Suppressor macrophage treated with lipopolysaccharide for 4 hours (primary cell): ENCODE data around the gene C19orf38.
"Not testable (repeated sequence)": the region's sequence is repeated elsewhere in the genome, so short reads cannot be mapped to it uniquely, and the experiment has no call there.

ENCODE experiments used
- DNase-seq: peaks from one replicate; pipeline ENCODE4 v3.0.0-alpha.2; 2020

C19orf38 gene

DNA sequence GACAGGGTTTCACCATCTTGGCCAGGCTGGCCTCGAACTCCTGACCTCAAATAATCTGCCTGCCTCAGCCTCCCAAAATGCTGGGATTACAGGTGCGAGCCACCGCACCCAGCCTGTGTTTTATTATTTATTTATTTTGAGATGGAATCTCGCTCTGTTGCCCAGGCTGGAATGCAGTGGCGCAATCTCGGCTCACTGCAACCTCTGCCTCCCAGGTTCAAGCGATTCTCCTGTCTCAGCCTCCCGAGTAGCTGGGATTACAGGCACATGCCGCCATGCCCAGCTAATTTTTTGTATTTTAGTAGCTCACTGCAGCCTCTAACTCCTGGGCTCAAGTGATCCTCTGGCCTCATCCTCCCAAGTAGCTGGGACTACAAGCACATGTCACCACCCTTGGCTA lies 29.4 kb downstream of the C19orf38 start:
- DNase-seq: not testable (repeated sequence)

DNA sequence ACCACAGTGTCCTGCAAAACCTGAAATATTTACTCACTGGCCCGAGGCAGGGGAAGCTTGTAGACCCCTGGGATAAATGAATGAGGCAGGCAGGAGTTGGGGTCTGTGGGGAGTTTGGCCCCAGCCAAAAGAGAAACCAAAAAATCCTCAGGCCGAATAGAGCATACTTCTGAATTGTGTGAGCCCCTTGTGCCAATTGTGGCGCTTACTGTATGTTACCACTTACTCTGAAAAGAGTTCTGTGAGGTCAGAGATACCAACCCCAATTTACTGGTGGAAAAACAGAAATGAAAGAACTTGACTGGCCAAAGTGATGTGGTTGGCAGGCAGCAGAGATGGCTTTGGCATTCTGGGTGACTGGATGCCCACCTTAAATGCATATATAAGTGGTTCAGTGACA lies 30.0 kb downstream of the C19orf38 start:
- DNase-seq: peak; percentile 13

DNA sequence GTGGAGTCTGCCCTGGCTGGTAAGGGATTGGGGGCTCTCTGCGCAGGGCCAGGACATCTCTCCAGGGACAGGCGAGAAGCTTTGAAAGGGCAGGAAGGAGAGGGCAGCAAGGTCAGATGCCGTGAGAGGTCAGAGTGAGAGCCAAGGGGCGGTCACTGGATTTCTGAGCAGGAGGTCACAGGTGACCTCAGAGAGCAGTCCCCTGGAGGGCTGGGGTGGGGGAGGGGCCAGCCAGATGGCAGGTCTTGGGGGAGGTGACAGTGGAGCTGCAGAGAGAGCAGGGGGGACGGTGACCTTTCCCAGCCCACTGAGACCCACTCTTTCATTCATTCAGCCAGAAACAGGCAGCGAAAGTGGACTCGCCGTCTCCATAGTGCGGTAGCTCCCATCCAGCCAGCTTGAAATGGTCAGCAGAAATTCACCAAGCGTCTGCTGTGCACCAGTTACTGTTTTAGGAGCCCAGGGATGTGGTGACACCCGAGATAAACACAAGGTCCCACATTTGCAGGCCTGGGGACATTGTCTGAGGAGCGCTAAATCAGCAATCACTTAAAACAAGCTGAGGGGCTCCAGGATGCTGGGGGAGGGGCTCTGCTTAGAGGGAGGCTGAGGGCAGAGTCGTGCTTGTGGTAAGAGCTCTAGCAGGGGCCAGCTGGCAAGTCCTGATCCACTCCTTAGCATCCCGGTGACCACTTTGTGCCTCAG lies 33.3 kb downstream of the C19orf38 start:
- DNase-seq: no peak

DNA sequence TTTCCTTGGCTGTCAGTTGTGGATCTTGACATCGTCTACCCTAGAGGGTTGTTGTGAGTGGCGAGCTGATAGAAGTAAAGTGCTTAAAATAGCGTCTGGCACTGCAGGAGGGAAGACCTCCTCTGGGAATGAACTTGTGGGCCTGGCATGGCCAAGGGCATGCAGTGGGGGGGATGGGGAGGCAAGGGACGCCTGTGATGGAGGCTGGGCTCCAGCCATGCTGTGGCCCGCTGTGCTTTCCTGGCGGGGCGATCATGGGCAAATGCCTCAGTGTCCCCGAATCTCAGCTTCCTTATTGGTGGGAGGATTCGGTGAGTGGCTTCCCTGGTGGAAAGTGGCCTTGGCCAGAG lies 33.9 kb downstream of the C19orf38 start:
- DNase-seq: no peak

DNA sequence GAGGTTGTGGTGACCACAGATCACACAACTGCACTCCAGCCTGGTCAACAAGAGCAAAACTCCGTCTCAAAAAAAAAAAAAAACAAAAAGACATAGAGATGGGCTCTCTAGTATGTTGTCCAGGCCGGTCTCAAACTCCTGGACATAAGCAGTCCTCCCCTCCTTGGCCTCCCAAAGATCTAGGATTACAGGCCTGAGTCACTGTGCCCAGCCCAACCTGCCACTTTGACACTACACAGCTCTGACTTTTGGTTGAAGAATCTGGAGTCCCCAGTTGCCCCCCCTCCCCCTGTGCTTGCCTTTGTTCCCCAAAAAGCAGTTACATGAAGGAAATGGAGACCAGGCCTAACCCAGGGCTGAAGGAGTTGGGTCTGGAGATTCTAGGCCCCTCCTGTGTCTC lies 36.1 kb downstream of the C19orf38 start:
- DNase-seq: no peak

DNA sequence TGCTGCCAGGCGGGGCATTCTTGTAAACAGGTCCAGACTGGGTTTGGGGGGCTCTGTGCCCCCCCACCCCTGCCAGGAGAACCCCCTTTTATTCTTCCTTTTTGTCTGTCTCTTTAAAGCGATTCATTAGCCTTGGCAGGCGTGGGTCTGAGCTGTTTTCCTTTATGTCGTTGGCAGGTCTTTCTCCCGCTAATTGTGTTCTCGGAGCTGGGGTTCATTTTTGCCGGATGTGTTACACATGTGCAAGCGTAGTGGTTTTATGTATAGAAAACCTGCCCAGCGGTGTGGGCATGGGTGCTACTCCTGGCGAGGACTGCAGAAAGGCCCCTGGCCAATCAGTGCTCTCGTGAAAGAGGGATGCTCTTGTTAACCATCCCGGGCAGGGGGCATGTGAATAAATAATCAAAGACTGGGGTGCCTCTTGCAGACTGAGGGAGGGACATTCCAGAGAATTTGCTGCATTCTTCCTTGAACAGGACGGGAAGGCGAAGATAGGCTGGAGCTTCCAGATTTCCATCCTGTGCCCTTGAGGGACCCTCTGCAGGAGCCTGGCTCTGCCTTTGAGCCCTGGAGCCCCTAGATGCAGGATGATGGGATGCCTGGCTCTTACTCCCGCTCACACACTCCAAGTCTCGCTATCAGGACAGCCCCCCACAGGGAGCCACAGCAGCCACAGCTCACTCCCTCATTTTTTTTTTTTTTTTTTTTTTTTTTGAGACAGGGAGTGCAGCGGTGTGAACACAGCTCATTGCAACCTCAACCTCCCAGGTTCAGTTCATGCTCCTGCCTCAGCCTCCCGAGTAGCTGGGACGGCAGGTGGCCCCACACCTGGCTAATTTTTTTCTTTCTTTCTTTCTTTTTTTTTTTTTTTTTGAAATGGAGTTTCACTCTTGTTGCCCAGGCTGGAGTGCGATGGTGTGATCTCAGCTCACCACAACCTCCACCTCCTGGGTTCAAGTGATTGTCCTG lies 37.3 kb downstream of the C19orf38 start:
- DNase-seq: no peak

DNA sequence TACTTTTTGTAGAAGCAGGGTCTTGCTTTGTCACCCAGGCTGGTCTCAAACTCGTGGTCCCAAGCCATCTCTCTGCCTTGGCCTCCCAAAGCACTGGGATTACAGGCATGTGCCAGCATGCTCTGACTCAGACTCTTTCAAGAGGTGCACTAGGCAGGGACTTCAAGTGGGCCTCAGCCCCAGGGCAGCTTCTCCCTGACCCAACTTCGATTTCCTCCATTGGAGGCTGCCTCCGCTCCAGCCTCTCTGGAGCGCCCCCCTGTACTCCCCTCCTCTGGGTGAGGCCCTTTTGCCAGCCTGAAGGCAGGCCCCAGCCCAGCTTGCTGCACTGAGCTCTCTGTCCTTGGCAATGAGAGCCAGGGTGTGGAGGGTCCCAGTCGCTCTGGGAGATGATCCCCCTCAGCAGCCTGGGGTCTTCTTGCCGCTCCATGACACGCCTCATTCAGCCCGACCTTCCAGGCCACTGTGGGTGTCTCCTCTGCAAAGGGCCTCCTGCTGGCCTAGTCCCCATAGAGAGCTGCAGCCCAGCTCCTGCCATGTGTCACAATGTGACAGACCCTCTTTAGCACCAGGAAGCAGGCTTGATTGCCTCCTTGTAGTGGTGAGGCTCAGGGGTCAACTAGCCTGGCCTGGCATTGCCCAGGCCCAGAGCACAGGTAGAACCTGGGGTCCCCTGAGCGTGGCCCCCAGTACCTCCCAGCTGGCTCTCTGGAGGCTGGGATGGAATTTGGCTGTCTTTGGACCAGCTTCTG lies 39.6 kb downstream of the C19orf38 start:
- DNase-seq: no peak

DNA sequence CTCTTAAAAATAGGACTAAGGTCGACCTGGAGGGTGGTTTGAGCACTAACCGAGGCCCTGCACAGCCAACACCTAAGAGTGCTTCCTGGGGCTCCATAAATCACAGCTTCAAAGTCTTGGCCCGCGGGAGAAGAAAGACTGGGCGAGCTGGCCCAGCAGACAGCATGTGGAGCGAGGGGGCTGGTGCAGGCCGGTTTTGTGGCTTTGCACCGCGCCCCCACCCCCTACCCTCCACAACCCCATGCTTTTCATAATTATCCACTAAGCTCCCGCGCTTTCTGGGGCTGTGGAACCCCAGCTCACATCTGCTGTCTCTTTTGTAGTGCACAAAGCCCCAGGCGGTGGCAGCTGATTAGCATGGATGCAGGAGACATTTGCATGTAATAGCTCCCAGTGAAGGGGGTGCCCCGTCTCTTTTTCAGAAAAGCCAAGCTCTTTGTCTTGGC lies 40.2 kb downstream of the C19orf38 start:
- DNase-seq: no peak

DNA sequence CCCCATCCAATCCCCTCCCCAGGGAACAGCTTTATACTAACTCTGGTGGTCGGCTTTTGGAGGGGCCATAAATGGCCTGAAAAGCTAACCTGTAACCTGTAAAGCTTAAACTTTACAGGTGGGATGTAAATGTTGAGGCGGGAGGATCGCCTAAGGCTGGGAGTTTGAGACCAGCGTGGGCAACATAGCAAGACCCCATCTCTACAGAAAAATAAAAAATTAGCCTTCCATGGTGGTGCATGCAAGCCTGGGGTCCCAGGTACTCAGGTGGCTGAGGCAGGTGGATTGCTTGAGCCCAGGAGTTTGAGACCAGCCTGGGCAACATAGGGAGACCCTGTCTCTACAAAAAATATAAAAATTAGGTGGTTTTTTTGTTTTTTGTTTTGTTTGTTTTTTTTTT lies 41.7 kb downstream of the C19orf38 start:
- no peak for DNase-seq

DNA sequence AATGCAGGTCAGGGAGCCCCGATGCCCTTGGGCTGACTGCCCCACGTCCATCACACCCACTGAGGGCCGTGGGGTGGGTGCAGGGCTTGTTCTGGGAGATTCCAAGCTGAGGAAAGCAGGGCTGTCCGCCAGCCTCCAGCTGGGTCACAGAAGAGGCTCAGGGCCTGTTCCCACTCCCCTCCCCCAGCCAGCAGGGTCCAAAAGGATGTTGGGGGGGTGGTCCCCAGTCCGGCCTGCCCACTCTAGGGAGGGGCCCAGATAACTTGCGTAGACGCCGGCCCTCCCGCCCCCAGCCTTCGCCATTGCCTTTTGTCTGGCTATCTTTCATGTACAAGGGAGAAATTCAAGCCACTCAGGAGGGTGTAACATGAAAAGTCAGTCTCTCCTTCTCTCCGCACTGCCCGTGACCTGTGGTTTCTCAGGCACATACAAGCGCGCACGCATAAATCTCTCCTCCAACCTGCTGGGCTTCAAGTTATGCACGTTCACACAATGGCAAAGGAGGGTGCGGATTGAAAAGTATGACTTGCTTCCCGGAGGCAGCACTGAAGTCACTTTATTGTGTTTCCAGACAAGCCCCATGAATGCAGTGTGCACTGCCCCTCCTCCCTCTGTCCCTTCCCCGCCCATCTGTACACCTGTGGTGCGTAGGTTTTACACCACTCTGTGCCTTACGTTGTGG lies 43.3 kb downstream of the C19orf38 start:
- DNase-seq: no peak

DNA sequence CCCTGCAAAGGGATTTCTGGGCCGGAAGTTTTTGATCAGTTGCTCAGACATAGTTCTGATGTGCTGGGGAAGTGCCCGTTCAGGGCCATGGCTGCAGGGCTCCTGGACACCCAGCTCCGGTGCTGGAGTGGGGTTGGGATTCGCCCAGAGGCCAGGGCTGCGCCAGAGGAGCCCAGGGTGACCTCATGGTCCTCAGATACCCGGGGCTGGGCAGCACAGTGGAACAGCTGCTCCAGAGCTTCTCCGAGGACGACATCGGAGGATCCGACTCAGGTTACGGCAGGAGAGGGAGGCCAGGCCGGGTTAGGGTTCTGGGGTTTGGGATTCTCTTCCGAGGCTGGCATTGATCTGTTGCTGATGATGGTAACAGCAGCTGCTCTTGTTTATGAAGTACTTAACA lies 44.0 kb downstream of the C19orf38 start:
- no peak for DNase-seq

DNA sequence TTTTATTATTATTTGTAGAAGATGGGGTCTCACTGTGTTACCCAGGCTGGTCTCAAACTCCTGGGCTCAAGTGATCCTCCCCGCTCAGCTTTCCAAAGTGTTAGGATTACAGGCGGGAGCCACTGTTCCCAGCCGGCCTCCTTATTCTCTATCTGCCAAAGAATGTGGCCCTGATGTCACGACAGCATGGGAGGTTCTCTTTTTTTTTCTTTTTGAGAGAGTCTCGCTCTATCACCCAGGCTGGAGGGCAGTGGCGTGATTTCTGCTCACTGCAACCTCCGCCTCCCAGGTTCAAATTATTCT lies 46.6 kb downstream of the C19orf38 start:
- DNase-seq: no peak

DNA sequence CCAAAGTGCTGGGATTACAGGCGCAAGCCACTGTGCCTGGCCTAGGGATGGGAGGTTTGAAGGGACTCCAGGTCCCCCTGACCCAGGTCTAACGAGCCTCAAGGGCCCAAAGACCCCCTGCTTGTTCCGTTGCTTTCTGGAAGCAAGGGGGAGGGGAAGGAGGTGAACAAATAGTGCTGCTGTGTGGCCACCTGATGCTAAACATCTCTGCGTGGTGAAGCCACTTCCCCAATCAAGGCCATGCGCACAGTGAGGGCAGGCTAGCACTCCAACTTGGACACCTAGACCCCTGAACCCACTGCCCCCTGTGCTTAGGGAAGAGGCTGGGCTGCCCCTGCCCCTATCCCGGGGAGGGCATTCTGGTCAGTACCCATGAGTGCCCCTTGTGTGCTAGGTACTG lies 47.1 kb downstream of the C19orf38 start:
- no peak for DNase-seq

DNA sequence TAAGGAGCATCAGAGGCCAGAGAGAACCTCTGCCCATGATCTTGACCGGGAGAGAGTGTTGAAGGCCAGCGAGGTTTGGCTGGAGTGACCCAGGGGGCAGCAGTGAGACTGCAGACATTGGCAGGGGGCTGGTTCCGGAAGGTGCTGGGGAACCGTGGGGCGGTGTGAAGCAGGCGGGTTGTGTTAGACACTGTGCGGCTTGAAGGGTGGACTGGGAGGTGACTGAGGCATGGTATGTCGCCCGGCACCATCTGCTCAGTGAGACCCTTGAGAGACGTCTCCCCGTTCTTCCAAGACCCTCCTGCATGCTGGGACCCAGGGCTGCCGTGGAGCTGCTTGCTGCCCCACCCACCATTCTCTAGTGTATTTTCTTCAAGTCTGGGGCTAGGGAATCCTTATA lies 47.7 kb downstream of the C19orf38 start:
- DNase-seq: no peak

DNA sequence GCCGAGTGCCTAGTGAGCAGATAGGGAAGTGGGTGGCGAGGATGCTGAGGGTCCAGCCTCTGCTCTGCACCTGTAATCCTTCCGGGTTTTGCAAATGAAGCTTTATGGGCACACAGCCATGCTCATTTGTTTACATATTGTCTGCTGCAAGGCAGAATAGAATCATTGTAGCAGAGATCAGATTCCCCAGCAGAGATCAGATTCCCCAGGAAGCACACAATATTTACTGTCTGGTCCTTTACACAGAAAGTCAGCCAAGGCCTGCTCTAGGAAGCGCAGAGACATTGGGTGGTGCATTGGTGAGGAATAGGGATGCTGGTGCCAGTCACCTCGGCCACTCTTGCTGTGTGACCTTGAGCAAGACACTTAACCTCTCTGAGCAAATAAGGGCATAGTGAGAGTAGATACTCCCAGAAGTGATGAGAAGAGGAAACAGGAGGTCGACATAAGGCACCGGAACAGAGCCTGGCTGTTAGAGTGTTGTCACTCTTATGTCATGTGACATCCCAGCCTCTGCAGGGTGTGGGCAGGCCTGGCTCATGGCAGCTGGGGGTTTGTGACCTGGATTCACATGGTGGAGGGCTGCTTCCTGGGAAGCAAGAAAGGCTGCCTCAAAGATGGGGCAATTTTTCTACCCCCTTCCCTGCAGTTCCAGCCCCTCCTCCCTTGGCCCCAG lies 48.8 kb downstream of the C19orf38 start:
- DNase-seq: peak; percentile 69

DNA sequence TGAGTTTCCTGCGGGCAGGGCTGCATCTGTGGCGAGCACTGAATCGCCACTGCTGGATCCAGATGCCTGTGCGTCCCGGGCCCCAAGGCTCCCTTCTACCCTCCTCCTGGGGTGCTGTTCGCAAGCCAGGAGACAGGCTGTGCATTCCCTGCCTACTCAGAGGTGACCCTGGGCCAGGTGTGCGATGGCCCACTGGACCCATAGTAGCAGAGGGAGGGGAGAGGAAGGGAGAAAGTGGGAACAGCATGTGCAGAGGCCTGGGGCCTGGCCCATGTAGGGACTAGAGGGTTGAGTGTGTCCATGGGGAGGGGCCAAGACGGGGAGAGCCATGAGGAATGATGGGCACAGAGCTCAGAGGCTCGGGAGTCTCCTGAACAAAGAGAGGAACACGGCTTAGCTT lies 50.4 kb downstream of the C19orf38 start:
- DNase-seq: no peak

DNA sequence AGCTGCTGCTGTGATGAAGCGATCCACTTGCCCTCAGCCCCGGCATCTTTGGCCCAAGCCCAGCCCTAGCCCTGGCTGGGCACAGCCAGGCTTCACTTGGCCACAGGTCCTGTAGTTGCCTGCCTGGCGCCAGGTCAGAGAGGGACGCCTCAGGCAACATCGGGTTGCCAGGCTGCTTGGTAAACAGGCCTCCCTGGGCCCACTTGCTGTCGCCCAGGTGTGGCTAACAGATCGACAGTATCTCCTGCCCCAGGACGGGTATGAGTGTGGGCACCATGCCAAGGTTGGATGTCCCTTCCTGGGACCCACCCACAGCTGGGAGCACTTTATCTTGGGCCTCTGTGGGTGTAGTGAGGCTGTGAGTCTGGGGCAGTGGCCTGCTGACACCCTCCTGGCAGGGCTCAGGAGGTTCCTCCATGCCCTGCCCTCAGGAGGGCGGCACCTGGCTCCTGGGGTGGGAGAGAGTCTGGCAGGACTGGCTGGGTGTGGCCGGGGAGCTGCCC lies 51.0 kb downstream of the C19orf38 start:
- no peak for DNase-seq

DNA sequence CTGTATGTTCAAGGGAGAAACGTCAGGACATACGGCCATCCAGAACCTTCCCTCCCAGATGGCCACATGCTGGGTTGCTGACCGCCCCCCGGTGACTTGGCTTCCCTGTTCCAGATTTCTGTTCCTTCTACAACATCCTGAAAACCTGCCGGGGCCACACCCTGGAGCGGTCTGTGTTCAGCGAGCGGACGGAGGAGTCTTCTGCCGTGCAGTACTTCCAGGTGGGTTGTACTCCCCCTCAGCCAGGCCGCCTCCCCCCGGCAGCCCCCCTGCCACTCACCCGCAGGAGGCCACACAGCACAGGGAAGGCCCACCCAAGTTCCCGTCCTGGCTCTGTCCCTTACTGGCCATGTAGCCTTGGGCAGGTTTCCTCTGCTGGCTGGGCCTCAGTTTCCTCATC lies 59.7 kb downstream of the C19orf38 start:
- DNase-seq: no peak

DNA sequence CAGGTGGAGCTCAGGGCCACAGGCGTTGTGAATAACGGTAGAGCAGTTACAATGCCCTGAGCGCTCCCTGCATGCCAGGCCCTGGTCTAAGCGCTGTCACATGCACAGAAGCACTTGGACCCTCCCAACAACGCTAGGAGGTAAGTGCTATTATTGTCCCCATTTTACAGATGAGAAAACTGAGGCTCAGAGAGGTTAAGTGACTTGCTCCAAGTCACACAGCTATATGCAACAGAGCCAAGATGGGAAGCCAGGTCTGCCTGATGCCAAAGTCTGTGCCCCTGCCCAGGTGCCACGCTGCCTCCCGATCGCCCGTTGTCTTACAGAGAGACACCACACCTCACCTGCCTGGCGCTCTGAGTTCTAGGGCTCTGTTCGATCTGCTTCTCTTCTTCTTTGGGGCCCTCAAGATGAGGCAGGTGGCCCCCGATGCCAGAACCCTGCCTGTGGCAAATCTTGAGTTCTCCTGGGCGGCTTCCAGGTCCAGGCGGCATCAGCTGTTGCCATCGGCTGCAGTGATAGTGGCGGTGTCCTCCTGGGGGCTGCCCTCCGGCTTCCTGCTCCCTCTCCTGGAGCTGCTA lies 60.3 kb downstream of the C19orf38 start:
- no peak for DNase-seq

DNA sequence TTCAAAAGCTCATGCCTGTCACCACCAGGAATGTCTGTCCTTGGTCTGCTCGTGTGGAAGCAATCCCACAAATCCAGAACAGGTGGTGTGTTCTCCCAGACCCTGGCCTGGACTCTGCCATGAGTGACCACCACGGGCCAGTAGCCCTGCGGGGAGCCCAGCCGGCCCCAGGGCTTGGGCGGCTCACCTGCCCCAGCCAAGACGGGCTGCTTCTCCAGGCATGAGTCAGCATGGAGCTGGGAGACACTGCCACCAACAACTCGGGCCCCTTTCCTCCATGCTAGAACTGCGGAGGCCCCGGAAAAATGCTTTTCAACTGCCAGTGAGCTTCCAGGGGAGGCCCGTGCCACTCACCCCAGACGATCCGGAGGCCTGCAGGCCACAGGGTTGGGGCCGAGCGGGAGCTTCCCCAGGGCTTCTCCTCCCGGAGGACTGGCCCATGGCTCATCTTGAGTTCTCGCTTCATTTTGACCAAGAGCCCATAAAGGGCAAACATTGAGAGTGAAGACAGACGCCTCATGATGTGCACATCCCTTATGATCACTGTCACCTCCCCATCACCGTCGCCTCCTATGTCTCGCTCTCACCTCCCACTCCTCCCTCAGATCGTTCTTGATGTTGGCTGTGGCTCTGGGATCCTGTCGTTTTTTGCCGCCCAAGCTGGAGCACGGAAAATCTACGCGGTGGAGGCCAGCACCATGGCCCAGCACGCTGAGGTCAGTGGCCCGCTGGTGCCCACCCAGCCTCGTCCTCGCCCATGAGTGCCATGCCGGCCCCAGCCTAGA lies 63.6 kb downstream of the C19orf38 start:
- DNase-seq: no peak

DNA sequence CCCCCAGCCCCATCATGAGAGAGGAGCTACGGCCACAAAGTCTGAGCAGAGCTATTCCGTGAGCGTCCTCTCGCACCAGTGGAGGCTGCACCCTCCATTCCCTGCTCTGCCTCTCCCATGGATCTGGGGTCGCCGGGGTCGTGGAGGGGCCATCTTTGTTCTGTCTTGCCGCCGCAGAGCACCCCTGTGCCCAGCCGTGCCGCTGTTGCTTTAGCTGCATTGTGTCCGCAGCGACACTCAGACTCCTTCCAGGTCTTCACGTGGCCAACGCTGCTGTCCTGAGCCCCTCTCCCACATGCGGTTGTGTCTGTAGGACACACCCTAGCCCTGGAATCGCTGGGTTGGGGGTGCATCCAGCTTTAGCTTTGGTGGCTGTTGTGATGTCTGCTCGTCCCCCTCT lies 64.4 kb downstream of the C19orf38 start:
- no peak for DNase-seq
